H54 (cell line): ENCODE data around the gene MAPK10.
A peak's percentile ranks its signal among the peaks of the same experiment; 100 is the strongest.
"Not testable (repeated sequence)": the region's sequence is repeated elsewhere in the genome, so short reads cannot be mapped to it uniquely, and the experiment has no call there.

Experiments used
- DNase-seq: peaks from one replicate; pipeline ENCODE4 v3.0.0; 2011; ENCODE audit warnings: low spot score, mixed read lengths; ENCODE audit not compliant: insufficient read length
- FAIRE-seq: peaks from 3 replicates; lab custom pipeline; 2011; peaks lifted over from hg19 to GRCh38; lab: Jason Lieb, UNC
- POLR2A ChIP-seq: IDR thresholded peaks from 2 replicates; pipeline ENCODE4 v1.6.1; 2011; ENCODE audit warnings: low read depth, mild to moderate bottlenecking, low read length

MAPK10 gene

GRCh38 chr4:85993641-85994040 is 366.2 kb downstream of the MAPK10 start:
- no peak for TF ChIP-seq POLR2A
- no peak for DNase-seq
- FAIRE-seq: no peak

GRCh38 chr4:85986266-85986665 is 373.6 kb downstream of the MAPK10 start:
- TF ChIP-seq POLR2A: no peak
- FAIRE-seq: no peak
- no peak for DNase-seq

- TF ChIP-seq POLR2A: no peak
- DNase-seq (no peak), FAIRE-seq (no peak)
Observed at GRCh38 chr4:85979276-85979675, 380.6 kb downstream of the MAPK10 start.

GRCh38 chr4:85970535-85970934 is 389.3 kb downstream of the MAPK10 start:
- FAIRE-seq: no peak
- TF ChIP-seq POLR2A: no peak

GRCh38 chr4:85968945-85969819 is 390.7 kb downstream of the MAPK10 start:
- TF ChIP-seq POLR2A: no peak
- FAIRE-seq (no peak), DNase-seq (no peak)

More at GRCh38 chr4:85970535-85970934, 389.3 kb downstream of the MAPK10 start:
- DNase-seq: no peak

GRCh38 chr4:85967872-85968271 is 392.0 kb downstream of the MAPK10 start:
- no peak for FAIRE-seq
- DNase-seq: no peak
- no peak for TF ChIP-seq POLR2A

GRCh38 chr4:85966373-85966772 is 393.5 kb downstream of the MAPK10 start:
- no peak for TF ChIP-seq POLR2A
- no peak for DNase-seq
- FAIRE-seq: no peak

GRCh38 chr4:85965529-85965928 is 394.3 kb downstream of the MAPK10 start:
- TF ChIP-seq POLR2A: no peak
- no peak for FAIRE-seq
- no peak for DNase-seq

GRCh38 chr4:85965017-85965416 is 394.8 kb downstream of the MAPK10 start:
- FAIRE-seq, DNase-seq: not testable (repeated sequence)

GRCh38 chr4:85964298-85964697 is 395.6 kb downstream of the MAPK10 start:
- no peak for DNase-seq
- no peak for TF ChIP-seq POLR2A
- peak; percentile 50 for FAIRE-seq

GRCh38 chr4:85963231-85963630 is 396.6 kb downstream of the MAPK10 start:
- DNase-seq (no peak), FAIRE-seq (no peak)
- no peak for TF ChIP-seq POLR2A

GRCh38 chr4:85961887-85962286 is 398.0 kb downstream of the MAPK10 start:
- FAIRE-seq (no peak), DNase-seq (no peak)
- no peak for TF ChIP-seq POLR2A

- no peak for TF ChIP-seq POLR2A
- no peak for DNase-seq
- FAIRE-seq: no peak
Observed at GRCh38 chr4:85956293-85956945, 403.4 kb downstream of the MAPK10 start.

GRCh38 chr4:85955620-85956292 is 404.1 kb downstream of the MAPK10 start:
- no peak for TF ChIP-seq POLR2A
- DNase-seq (no peak), FAIRE-seq (no peak)
